22Rv1 (cell line): ENCODE data around the gene ITPKB.

ENCODE experiments used
- CTCF ChIP-seq: fragments of 450-650 bp; IDR thresholded peaks from 2 replicates; pipeline ENCODE4 v1.5.1; 2017; ENCODE audit warnings: mild to moderate bottlenecking
- ZFX ChIP-seq: fragments of 450-650 bp; IDR thresholded peaks from 2 replicates; pipeline ENCODE4 v1.6.1; 2017; ENCODE audit warnings: antibody characterized with exemption, borderline replicate concordance

- TF ChIP-seq CTCF: no peak
- TF ChIP-seq ZFX: no peak
These were observed 37.0 kb upstream of the ITPKB start for GRCh38 chr1:226776066-226776465.
